ENCODE measurements around the gene SCUBE3.
A peak's percentile ranks its signal among the peaks of the same experiment; 100 is the strongest.

The SCUBE3 gene

DNA sequence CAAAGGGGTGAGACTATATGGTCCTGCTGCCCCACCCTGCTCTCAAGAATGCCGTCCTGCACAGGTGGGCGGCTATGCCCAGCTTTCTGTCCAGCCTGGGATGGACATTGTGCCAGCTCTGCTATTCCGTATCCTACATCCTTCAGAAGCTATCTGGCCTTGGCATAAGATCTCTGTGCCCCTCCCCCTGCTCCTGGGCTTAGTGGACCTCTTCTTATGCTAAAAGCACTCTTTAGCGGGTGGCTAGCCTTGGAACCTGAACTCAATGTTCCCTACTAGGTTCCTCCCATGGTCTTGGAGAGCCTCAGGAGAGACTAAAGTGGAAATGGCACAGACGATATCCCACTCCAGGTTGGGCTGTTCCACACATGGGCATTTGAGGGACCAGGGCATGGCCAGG, 22.5 kb downstream of the SCUBE3 start:
- H3K9me3 ChIP-seq (ENCODE audit: insufficient read depth, low read depth, low read length) = no peaks in the 10 kb centered on the region
- no peaks in the 10 kb centered on the region for H3K27me3 ChIP-seq (ENCODE audit: insufficient read depth, low read length, poor library complexity, severe bottlenecking)
- TF ChIP-seq, protein P1, sequence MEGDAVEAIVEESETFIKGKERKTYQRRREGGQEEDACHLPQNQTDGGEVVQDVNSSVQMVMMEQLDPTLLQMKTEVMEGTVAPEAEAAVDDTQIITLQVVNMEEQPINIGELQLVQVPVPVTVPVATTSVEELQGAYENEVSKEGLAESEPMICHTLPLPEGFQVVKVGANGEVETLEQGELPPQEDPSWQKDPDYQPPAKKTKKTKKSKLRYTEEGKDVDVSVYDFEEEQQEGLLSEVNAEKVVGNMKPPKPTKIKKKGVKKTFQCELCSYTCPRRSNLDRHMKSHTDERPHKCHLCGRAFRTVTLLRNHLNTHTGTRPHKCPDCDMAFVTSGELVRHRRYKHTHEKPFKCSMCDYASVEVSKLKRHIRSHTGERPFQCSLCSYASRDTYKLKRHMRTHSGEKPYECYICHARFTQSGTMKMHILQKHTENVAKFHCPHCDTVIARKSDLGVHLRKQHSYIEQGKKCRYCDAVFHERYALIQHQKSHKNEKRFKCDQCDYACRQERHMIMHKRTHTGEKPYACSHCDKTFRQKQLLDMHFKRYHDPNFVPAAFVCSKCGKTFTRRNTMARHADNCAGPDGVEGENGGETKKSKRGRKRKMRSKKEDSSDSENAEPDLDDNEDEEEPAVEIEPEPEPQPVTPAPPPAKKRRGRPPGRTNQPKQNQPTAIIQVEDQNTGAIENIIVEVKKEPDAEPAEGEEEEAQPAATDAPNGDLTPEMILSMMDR (conservative IDR thresholded peaks at IDR 0.05; ENCODE audit: low read length) = no peak
- no peak for TF ChIP-seq EZH2phosphoT487 (IDR thresholded peaks at IDR 0.05; ENCODE audit: borderline replicate concordance)
- H3K79me2 ChIP-seq (ENCODE audit: insufficient read depth, low read length) = no peaks in the 10 kb centered on the region
- no peaks in the 10 kb centered on the region for H3K36me3 ChIP-seq (ENCODE audit: insufficient read depth, low read length)
- H2AFZ ChIP-seq (ENCODE audit: low read length) = no peak overlapping the region
- no peaks in the 10 kb centered on the region for H4K20me1 ChIP-seq (ENCODE audit: insufficient read depth, low read length, poor library complexity, severe bottlenecking)
- H3K4me3 ChIP-seq (ENCODE audit: low read length, poor library complexity, severe bottlenecking) = no peak overlapping the region
- no peak overlapping the region for H3K4me2 ChIP-seq (ENCODE audit: low read depth, low read length, poor library complexity, severe bottlenecking)
- peaks cover 32% of the 10 kb centered on the region for H3K4me1 ChIP-seq (ENCODE audit: insufficient read depth, low read length, poor library complexity, severe bottlenecking)
- H3K9ac ChIP-seq (ENCODE audit: low read depth, low read length, poor library complexity, severe bottlenecking) = no peak overlapping the region
- H3F3A ChIP-seq (ENCODE audit: low read depth) = no peaks in the 10 kb centered on the region
- H3K9me2 ChIP-seq (replicated peaks; ENCODE audit: low read depth, low read length) = no peaks in the 10 kb centered on the region

- peak overlapping the region; percentile 70 for H3K4me2 ChIP-seq (ENCODE audit: low read depth, low read length, poor library complexity, severe bottlenecking)
- H3K4me3 ChIP-seq (ENCODE audit: low read length, poor library complexity, severe bottlenecking) = no peak overlapping the region
- no peaks in the 10 kb centered on the region for H3K36me3 ChIP-seq (ENCODE audit: insufficient read depth, low read length)
- no peaks in the 10 kb centered on the region for H3K9me2 ChIP-seq (replicated peaks; ENCODE audit: low read depth, low read length)
- H3K9me3 ChIP-seq (ENCODE audit: insufficient read depth, low read depth, low read length) = no peaks in the 10 kb centered on the region
- H2AFZ ChIP-seq (ENCODE audit: low read length) = no peak overlapping the region
- no peaks in the 10 kb centered on the region for H3K27me3 ChIP-seq (ENCODE audit: insufficient read depth, low read length, poor library complexity, severe bottlenecking)
- peaks cover 32% of the 10 kb centered on the region for H3K4me1 ChIP-seq (ENCODE audit: insufficient read depth, low read length, poor library complexity, severe bottlenecking)
- no peaks in the 10 kb centered on the region for H4K20me1 ChIP-seq (ENCODE audit: insufficient read depth, low read length, poor library complexity, severe bottlenecking)
- H3K9ac ChIP-seq (ENCODE audit: low read depth, low read length, poor library complexity, severe bottlenecking) = no peak overlapping the region
- no peaks in the 10 kb centered on the region for H3F3A ChIP-seq (ENCODE audit: low read depth)
- no peak for TF ChIP-seq EZH2phosphoT487 (IDR thresholded peaks at IDR 0.05; ENCODE audit: borderline replicate concordance)
- TF ChIP-seq, protein P1 (conservative IDR thresholded peaks at IDR 0.05; ENCODE audit: low read length) = no peak
- no peaks in the 10 kb centered on the region for H3K79me2 ChIP-seq (ENCODE audit: insufficient read depth, low read length)
These were observed 23.7 kb downstream of the SCUBE3 start for GRCh38 chr6:35237476-35237875.

DNA sequence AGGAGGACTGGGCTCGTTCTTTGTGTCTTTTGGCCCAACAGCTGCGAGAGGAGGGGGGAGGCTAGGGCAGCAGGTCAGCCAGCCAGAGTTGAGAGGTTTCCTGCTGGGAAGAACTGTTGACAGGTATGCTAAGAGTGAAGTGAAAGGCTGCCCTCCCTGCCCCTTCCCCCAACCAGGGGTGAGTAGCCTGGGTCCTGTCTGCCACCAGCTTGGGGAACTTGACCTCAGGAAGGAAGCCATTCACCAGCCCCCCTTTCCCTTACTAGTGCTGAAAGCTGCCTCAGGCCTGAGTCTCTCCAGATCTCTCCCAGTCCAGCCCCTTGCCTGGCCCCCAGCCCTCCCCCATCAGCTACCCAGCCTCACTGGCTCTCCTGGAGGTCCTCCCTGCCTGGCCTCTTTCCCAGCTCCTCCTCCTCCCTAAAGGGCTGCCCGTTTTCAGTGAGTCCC, 25.1 kb downstream of the SCUBE3 start:
- Histone ChIP-seq H3K27me3 (ENCODE audit: insufficient read depth, low read length, poor library complexity, severe bottlenecking) (no peaks in the 10 kb centered on the region), H4K20me1 (ENCODE audit: insufficient read depth, low read length, poor library complexity, severe bottlenecking) (no peaks in the 10 kb centered on the region), H3K9ac (ENCODE audit: low read depth, low read length, poor library complexity, severe bottlenecking) (peak overlapping the region; percentile 66), H3K4me1 (ENCODE audit: insufficient read depth, low read length, poor library complexity, severe bottlenecking) (peaks cover 32% of the 10 kb centered on the region), H3K4me2 (ENCODE audit: low read depth, low read length, poor library complexity, severe bottlenecking) (peak overlapping the region; percentile 70), H3K9me3 (ENCODE audit: insufficient read depth, low read depth, low read length) (no peaks in the 10 kb centered on the region), H2AFZ (ENCODE audit: low read length) (no peak overlapping the region), H3K36me3 (ENCODE audit: insufficient read depth, low read length) (no peaks in the 10 kb centered on the region), H3K79me2 (ENCODE audit: insufficient read depth, low read length) (no peaks in the 10 kb centered on the region), H3K9me2 (replicated peaks; ENCODE audit: low read depth, low read length) (no peaks in the 10 kb centered on the region), H3F3A (ENCODE audit: low read depth) (no peaks in the 10 kb centered on the region), H3K4me3 (ENCODE audit: low read length, poor library complexity, severe bottlenecking) (peak overlapping the region; percentile 37)
- TF ChIP-seq EZH2phosphoT487 (IDR thresholded peaks at IDR 0.05; ENCODE audit: borderline replicate concordance) = no peak
- TF ChIP-seq, protein P1 (conservative IDR thresholded peaks at IDR 0.05; ENCODE audit: low read length) = no peak
